ENCODE results near the gene SSX2IP. TPM values are rescaled to one million over a fixed set of nuclear protein-coding genes. Genes with fewer than 3 reads are reported as not detected.

Gene SSX2IP
- total RNA-seq, 1 donor from 2014 or later = 7.3 TPM

DNA sequence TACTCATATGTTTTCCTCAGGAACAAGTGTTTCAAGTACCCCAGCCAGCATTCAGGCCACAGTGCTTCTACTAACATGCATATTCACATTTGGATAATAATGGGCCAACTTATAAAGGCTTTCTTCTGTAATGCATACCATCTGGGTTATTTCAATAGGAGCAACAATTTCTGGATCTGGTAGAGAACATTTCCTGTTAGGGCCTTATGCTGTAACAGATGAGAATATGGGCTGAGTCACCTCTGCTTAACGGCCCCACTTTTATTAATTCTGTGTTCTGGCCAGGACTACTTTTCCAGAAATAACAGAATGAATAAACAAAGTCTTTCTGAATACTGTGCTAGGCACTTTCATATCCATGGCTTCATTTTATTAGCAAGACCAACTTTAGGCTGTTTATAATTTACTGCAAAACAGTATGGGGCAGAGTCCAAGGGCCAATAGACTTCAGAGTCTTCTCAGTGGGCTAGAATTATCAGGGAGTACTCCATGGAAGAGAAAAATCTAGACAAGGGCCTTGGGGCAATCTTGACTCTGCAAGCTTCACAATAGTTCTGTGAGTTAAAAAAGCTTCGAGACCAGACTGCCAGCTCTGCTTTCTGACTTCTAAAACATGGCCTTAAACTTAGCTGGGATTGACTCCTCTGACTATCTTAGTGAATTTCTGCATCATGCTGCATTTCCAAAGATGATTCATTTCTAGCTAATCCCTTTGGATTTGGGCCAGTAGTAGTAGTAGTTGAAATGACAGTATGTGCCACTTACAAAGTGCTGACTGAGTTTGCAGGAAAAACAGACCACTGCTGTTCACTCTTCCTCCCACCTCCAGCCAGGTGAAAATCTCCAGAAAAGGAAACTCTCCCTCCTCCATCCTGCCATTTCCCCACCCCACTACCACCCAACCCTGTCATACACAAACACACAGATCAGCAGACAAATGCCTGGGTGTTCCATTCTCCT, 8.2 kb upstream of the SSX2IP start:
- no peak overlapping the region for H3K4me3 Mint-ChIP-seq (ENCODE audit: unreplicated experiment)
- no peaks in the 10 kb centered on the region for H3K27me3 Mint-ChIP-seq (ENCODE audit: unreplicated experiment)
- H3K36me3 Mint-ChIP-seq (ENCODE audit: low read depth, unreplicated experiment) = no peaks in the 10 kb centered on the region
- DNase-seq (ENCODE audit: low spot score) = no peak
- H3K9me3 Mint-ChIP-seq (ENCODE audit: unreplicated experiment) = no peaks in the 10 kb centered on the region
- TF ChIP-seq, protein P1, sequence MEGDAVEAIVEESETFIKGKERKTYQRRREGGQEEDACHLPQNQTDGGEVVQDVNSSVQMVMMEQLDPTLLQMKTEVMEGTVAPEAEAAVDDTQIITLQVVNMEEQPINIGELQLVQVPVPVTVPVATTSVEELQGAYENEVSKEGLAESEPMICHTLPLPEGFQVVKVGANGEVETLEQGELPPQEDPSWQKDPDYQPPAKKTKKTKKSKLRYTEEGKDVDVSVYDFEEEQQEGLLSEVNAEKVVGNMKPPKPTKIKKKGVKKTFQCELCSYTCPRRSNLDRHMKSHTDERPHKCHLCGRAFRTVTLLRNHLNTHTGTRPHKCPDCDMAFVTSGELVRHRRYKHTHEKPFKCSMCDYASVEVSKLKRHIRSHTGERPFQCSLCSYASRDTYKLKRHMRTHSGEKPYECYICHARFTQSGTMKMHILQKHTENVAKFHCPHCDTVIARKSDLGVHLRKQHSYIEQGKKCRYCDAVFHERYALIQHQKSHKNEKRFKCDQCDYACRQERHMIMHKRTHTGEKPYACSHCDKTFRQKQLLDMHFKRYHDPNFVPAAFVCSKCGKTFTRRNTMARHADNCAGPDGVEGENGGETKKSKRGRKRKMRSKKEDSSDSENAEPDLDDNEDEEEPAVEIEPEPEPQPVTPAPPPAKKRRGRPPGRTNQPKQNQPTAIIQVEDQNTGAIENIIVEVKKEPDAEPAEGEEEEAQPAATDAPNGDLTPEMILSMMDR (IDR thresholded peaks at IDR 0.05; ENCODE audit: unreplicated experiment) = no peak
- peaks cover 10% of the 10 kb centered on the region for H3K4me1 Mint-ChIP-seq (ENCODE audit: unreplicated experiment)
- H3K27ac Mint-ChIP-seq (ENCODE audit: unreplicated experiment) = no peak overlapping the region

GRCh38 chr1:84693785-84694184, 3.5 kb upstream of the SSX2IP start:
- Mint-ChIP-seq H3K4me3 (ENCODE audit: unreplicated experiment) (no peak overlapping the region), H3K36me3 (ENCODE audit: low read depth, unreplicated experiment) (no peaks in the 10 kb centered on the region), H3K27ac (ENCODE audit: unreplicated experiment) (no peak overlapping the region), H3K4me1 (ENCODE audit: unreplicated experiment) (peaks cover 11% of the 10 kb centered on the region), H3K9me3 (ENCODE audit: unreplicated experiment) (no peaks in the 10 kb centered on the region), H3K27me3 (ENCODE audit: unreplicated experiment) (no peaks in the 10 kb centered on the region)
- DNase-seq (ENCODE audit: low spot score) = no peak
- TF ChIP-seq, protein P1 (IDR thresholded peaks at IDR 0.05; ENCODE audit: unreplicated experiment) = no peak

- DNase-seq (ENCODE audit: low spot score) = no peak
- Mint-ChIP-seq H3K27me3 (ENCODE audit: unreplicated experiment) (no peaks in the 10 kb centered on the region), H3K27ac (ENCODE audit: unreplicated experiment) (no peak overlapping the region), H3K9me3 (ENCODE audit: unreplicated experiment) (no peaks in the 10 kb centered on the region), H3K36me3 (ENCODE audit: low read depth, unreplicated experiment) (no peaks in the 10 kb centered on the region), H3K4me1 (ENCODE audit: unreplicated experiment) (peaks cover 13% of the 10 kb centered on the region), H3K4me3 (ENCODE audit: unreplicated experiment) (no peak overlapping the region)
- TF ChIP-seq, protein P1 (IDR thresholded peaks at IDR 0.05; ENCODE audit: unreplicated experiment) = no peak
These were observed 2.7 kb upstream of the SSX2IP start for GRCh38 chr1:84693005-84693404.

GRCh38 chr1:84692391-84692790, 2.1 kb upstream of the SSX2IP start:
- H3K27me3 Mint-ChIP-seq (ENCODE audit: unreplicated experiment) = no peaks in the 10 kb centered on the region
- H3K4me1 Mint-ChIP-seq (ENCODE audit: unreplicated experiment) = peaks cover 13% of the 10 kb centered on the region
- H3K4me3 Mint-ChIP-seq (ENCODE audit: unreplicated experiment) = no peak overlapping the region
- no peak overlapping the region for H3K27ac Mint-ChIP-seq (ENCODE audit: unreplicated experiment)
- no peaks in the 10 kb centered on the region for H3K36me3 Mint-ChIP-seq (ENCODE audit: low read depth, unreplicated experiment)
- TF ChIP-seq, protein P1 (IDR thresholded peaks at IDR 0.05; ENCODE audit: unreplicated experiment) = no peak
- H3K9me3 Mint-ChIP-seq (ENCODE audit: unreplicated experiment) = no peaks in the 10 kb centered on the region
- no peak for DNase-seq (ENCODE audit: low spot score)

DNA sequence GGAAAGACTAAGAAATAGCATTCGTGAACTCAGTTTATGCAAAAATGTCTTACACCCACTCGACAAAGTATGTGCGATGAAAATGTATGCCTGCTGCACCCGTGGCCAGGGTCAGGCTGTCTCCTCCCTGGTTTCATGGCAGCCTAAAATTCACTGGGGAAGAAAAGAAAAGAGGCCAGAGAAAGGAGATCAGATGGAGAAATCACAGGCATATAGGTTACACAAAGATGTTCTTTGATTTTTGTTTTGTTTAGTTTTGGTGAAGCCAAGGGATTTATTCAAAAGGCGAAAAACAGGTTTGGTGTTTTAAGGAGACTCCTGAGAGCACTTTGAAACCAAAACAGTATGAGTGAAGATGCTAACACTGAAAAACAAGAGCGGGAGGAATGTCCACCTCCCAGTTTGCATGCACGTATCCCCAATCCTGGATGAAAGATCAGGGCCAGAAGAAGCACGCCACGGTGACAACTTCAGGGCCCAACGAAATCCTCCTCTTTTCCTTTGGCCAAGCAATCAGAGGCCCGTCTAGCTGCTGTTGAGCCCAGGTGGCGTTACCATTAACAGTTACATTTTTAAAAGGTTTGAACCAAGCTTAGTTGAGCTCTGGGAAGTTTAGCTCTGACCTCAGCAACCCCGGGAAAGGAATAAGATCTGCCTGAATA, 992 bp upstream of the SSX2IP start:
- no peak overlapping the region for H3K27ac Mint-ChIP-seq (ENCODE audit: unreplicated experiment)
- no peak for DNase-seq (ENCODE audit: low spot score)
- H3K4me1 Mint-ChIP-seq (ENCODE audit: unreplicated experiment) = peaks cover 13% of the 10 kb centered on the region
- peak overlapping the region; percentile 90 for H3K4me3 Mint-ChIP-seq (ENCODE audit: unreplicated experiment)
- H3K9me3 Mint-ChIP-seq (ENCODE audit: unreplicated experiment) = no peaks in the 10 kb centered on the region
- H3K27me3 Mint-ChIP-seq (ENCODE audit: unreplicated experiment) = no peaks in the 10 kb centered on the region
- H3K36me3 Mint-ChIP-seq (ENCODE audit: low read depth, unreplicated experiment) = no peaks in the 10 kb centered on the region
- TF ChIP-seq, protein P1 (IDR thresholded peaks at IDR 0.05; ENCODE audit: unreplicated experiment) = no peak

Measured in endothelial cell (in vitro differentiated cells).